ENCODE results near the gene CRYBB3.
"Not testable (repeated sequence)": the region's sequence is repeated elsewhere in the genome, so short reads cannot be mapped to it uniquely, and the experiment has no call there.

CRYBB3 gene

GRCh38 chr22:25174888-25175411 is 24.7 kb upstream of the CRYBB3 start:
- in situ Hi-C loops (cut with MboI; ENCODE audit: low sequenced_read_pairs) = no loop called here

GRCh38 chr22:25176175-25176574 is 23.5 kb upstream of the CRYBB3 start:
- in situ Hi-C loops (cut with MboI; ENCODE audit: low sequenced_read_pairs) = no loop called here

GRCh38 chr22:25176799-25177198 is 22.9 kb upstream of the CRYBB3 start:
- in situ Hi-C loops (cut with MboI; ENCODE audit: low sequenced_read_pairs) = no loop called here

- in situ Hi-C loops (cut with MboI; ENCODE audit: low sequenced_read_pairs) = no loop called here
Measured at GRCh38 chr22:25177226-25177625, 22.4 kb upstream of the CRYBB3 start.

- in situ Hi-C loops (cut with MboI; ENCODE audit: low sequenced_read_pairs) = no loop called here
Measured at GRCh38 chr22:25177895-25178294, 21.8 kb upstream of the CRYBB3 start.

- in situ Hi-C loops (cut with MboI; ENCODE audit: low sequenced_read_pairs) = not testable (repeated sequence)
Measured at GRCh38 chr22:25178348-25178747, 21.3 kb upstream of the CRYBB3 start.

GRCh38 chr22:25178869-25179631 is 20.6 kb upstream of the CRYBB3 start:
- in situ Hi-C loops (cut with MboI; ENCODE audit: low sequenced_read_pairs) = not testable (repeated sequence)

GRCh38 chr22:25182131-25183110 is 17.2 kb upstream of the CRYBB3 start:
- in situ Hi-C loops (cut with MboI; ENCODE audit: low sequenced_read_pairs) = no loop called here

- in situ Hi-C loops (cut with MboI; ENCODE audit: low sequenced_read_pairs) = no loop called here
Measured at GRCh38 chr22:25183949-25184619, 15.6 kb upstream of the CRYBB3 start.

GRCh38 chr22:25186140-25186539 is 13.5 kb upstream of the CRYBB3 start:
- in situ Hi-C loops (cut with MboI; ENCODE audit: low sequenced_read_pairs) = no loop called here

GRCh38 chr22:25187469-25187868 is 12.2 kb upstream of the CRYBB3 start:
- in situ Hi-C loops (cut with MboI; ENCODE audit: low sequenced_read_pairs) = no loop called here

GRCh38 chr22:25192406-25192805 is 7.3 kb upstream of the CRYBB3 start:
- in situ Hi-C loops (cut with MboI; ENCODE audit: low sequenced_read_pairs) = no loop called here

- in situ Hi-C loops (cut with MboI; ENCODE audit: low sequenced_read_pairs) = no loop called here
Measured at GRCh38 chr22:25193130-25193529, 6.5 kb upstream of the CRYBB3 start.

- in situ Hi-C loops (cut with MboI; ENCODE audit: low sequenced_read_pairs) = no loop called here
Measured at GRCh38 chr22:25193548-25193947, 6.1 kb upstream of the CRYBB3 start.

GRCh38 chr22:25196326-25196725 is 3.3 kb upstream of the CRYBB3 start:
- in situ Hi-C loops (cut with MboI; ENCODE audit: low sequenced_read_pairs) = no loop called here

GRCh38 chr22:25197340-25197739 is 2.3 kb upstream of the CRYBB3 start:
- in situ Hi-C loops (cut with MboI; ENCODE audit: low sequenced_read_pairs) = no loop called here

- in situ Hi-C loops (cut with MboI; ENCODE audit: low sequenced_read_pairs) = no loop called here
Measured at GRCh38 chr22:25200967-25201366, 1.3 kb downstream of the CRYBB3 start.

GRCh38 chr22:25201557-25202273 is 2.1 kb downstream of the CRYBB3 start:
- in situ Hi-C loops (cut with MboI; ENCODE audit: low sequenced_read_pairs) = no loop called here

- in situ Hi-C loops (cut with MboI; ENCODE audit: low sequenced_read_pairs) = no loop called here
Measured at GRCh38 chr22:25202290-25202921, 2.7 kb downstream of the CRYBB3 start.

GRCh38 chr22:25203082-25203481 is 3.4 kb downstream of the CRYBB3 start:
- in situ Hi-C loops (cut with MboI; ENCODE audit: low sequenced_read_pairs) = no loop called here

Data from HL-60/S4 treated with phorbol 12-myristate 13-acetate at 8.2 ng/mL for 4 days and 3 days (cell line).